Measurements from ENCODE around the gene SNX5. TPM values are rescaled to one million over a fixed set of nuclear protein-coding genes. Genes with fewer than 3 reads are reported as not detected.

The SNX5 gene
- total RNA-seq, 4 donors from 2014 or later: 131 to 257 (median 132) TPM

GRCh38 chr20:18011482-18011881, 42.9 kb upstream of the SNX5 start:
- Histone ChIP-seq H3K9me3 (no peaks in the 10 kb centered on the region), H3K36me3 (no peaks in the 10 kb centered on the region), H3K4me1 (no peaks in the 10 kb centered on the region), H3K27ac (no peak overlapping the region), H3K4me3 (no peak overlapping the region), H3K27me3 (no peaks in the 10 kb centered on the region)
- no peak for TF ChIP-seq CTCF (IDR thresholded peaks at IDR 0.05)
- TF ChIP-seq POLR2A (IDR thresholded peaks at IDR 0.05): no peak
- no peak for DNase-seq

- DNase-seq: no peak
- Histone ChIP-seq H3K27ac (no peak overlapping the region), H3K4me3 (no peak overlapping the region), H3K9me3 (no peaks in the 10 kb centered on the region), H3K27me3 (no peaks in the 10 kb centered on the region), H3K4me1 (no peaks in the 10 kb centered on the region), H3K36me3 (no peaks in the 10 kb centered on the region)
- TF ChIP-seq CTCF (IDR thresholded peaks at IDR 0.05) (no peak), POLR2A (IDR thresholded peaks at IDR 0.05) (no peak)
Measured at GRCh38 chr20:18009116-18009515, 40.5 kb upstream of the SNX5 start.

- Histone ChIP-seq H3K27me3 (no peaks in the 10 kb centered on the region), H3K27ac (no peak overlapping the region), H3K36me3 (no peaks in the 10 kb centered on the region), H3K4me3 (no peak overlapping the region), H3K4me1 (peaks cover 0 to 3% (median 0%) of the 10 kb centered on the region in 4 donors), H3K9me3 (no peaks in the 10 kb centered on the region)
- TF ChIP-seq CTCF (IDR thresholded peaks at IDR 0.05) (no peak), POLR2A (IDR thresholded peaks at IDR 0.05) (no peak)
- DNase-seq: peak in 1 of 3 donors; percentile 43
Measured at GRCh38 chr20:18007534-18008292, 39.1 kb upstream of the SNX5 start.

- DNase-seq: no peak
- no peak overlapping the region for H3K27ac ChIP-seq
Measured at GRCh38 chr20:18006684-18007083, 38.1 kb upstream of the SNX5 start.

GRCh38 chr20:18005990-18006364, 37.4 kb upstream of the SNX5 start:
- Histone ChIP-seq H3K4me1 (peaks cover 0 to 3% (median 0%) of the 10 kb centered on the region in 4 donors), H3K9me3 (no peaks in the 10 kb centered on the region), H3K36me3 (no peaks in the 10 kb centered on the region), H3K4me3 (no peak overlapping the region), H3K27me3 (no peaks in the 10 kb centered on the region), H3K27ac (peak overlapping the region in 2 of 4 donors; percentile 46 to 58)
- TF ChIP-seq POLR2A (IDR thresholded peaks at IDR 0.05): no peak
- TF ChIP-seq CTCF (IDR thresholded peaks at IDR 0.05): no peak
- no peak for DNase-seq

More at GRCh38 chr20:18006684-18007083, 38.1 kb upstream of the SNX5 start:
- no peak overlapping the region for H3K4me3 ChIP-seq
- H3K9me3 ChIP-seq: no peaks in the 10 kb centered on the region
- H3K27me3 ChIP-seq: no peaks in the 10 kb centered on the region
- H3K4me1 ChIP-seq: peaks cover 0 to 3% (median 0%) of the 10 kb centered on the region in 4 donors
- H3K36me3 ChIP-seq: no peaks in the 10 kb centered on the region
- TF ChIP-seq POLR2A (IDR thresholded peaks at IDR 0.05): no peak
- TF ChIP-seq CTCF (IDR thresholded peaks at IDR 0.05): no peak

Data from Peyer's patch (tissue), 4 donors.